HepG2 (cell line): ENCODE results near the gene LIN28B. TPM values are rescaled to one million over a fixed set of nuclear protein-coding genes. Genes with fewer than 3 reads are reported as not detected.

Experiments
- ATAC-seq: fragments of 200-7000 bp; cut with Tn5 transposase; 3 replicates; pipeline ENCODE4 v1.9.1; 2020; ENCODE audit warnings: mild to moderate bottlenecking, moderate library complexity
- BruUV-seq: library from RNA; stranded (reverse); fragments of 400-500 nt; replicated peaks from 2 replicates; lab custom pipeline; 2021; lab: Mats Ljungman, UMichigan
- CTCF ChIA-PET: fragments of 300-600 bp; formaldehyde crosslinking; extraction: SDS; loops from one replicate; lab custom pipeline; 2021; ENCODE audit warnings: low total read pairs, inconsistent platforms, low intra/inter-chr PET ratio; lab: Yijun Ruan, JAX
- POLR2A ChIA-PET: fragments of 350-600 bp; sonication (Branson Sonifier 250); formaldehyde crosslinking; loops from one replicate; lab custom pipeline; 2020; ENCODE audit warnings: antibody characterized with exemption, inconsistent platforms; lab: Yijun Ruan, JAX
- DNase-seq: peaks from one replicate; pipeline ENCODE4 v3.0.0-alpha.2; 2015; ENCODE audit warnings: low spot score
- FAIRE-seq: peaks from 3 replicates; lab custom pipeline; 2011; peaks lifted over from hg19 to GRCh38; lab: Jason Lieb, UNC
- H2AFZ ChIP-seq: one replicate; pipeline ENCODE4 v1.6.1; 2011; ENCODE audit warnings: low read length, inconsistent platforms
- H3K27ac ChIP-seq: fragments of 300-600 bp; 3 replicates; pipeline ENCODE4 v1.8.0; 2011; ENCODE audit warnings: mixed run types, mild to moderate bottlenecking, mixed read lengths, low read length, inconsistent platforms; ENCODE audit not compliant: insufficient read depth; ENCODE audit errors: extremely low read length
- H3K27me3 ChIP-seq, 2 experiments: fragments of 200-600 bp in 1 of 2; 2 replicates in 1 of 2; 3 replicates in 1 of 2; pipeline versions ENCODE4 v1.6.0 to v1.8.0; 2011; ENCODE audit warnings: low read length in 2 of 2, mild to moderate bottlenecking in 2 of 2, moderate library complexity in 2 of 2, inconsistent platforms in 1 of 2; ENCODE audit not compliant: insufficient read depth in 2 of 2, control insufficient read depth in 1 of 2
- H3K36me3 ChIP-seq, 2 experiments: fragments of 200-600 bp in 1 of 2; replicated peaks in 1 of 2; 2 replicates in 1 of 2; 3 replicates in 1 of 2; pipeline versions ENCODE4 v1.5.1 to v1.8.0; 2011; ENCODE audit warnings: low read length in 2 of 2, inconsistent platforms in 1 of 2; ENCODE audit not compliant: insufficient read depth in 2 of 2, control insufficient read depth in 1 of 2
- H3K4me1 ChIP-seq: 2 replicates; pipeline ENCODE4 v1.5.1; 2012; ENCODE audit warnings: low read length, inconsistent platforms; ENCODE audit not compliant: insufficient read depth
- H3K4me2 ChIP-seq: 2 replicates; pipeline ENCODE4 v1.6.0; 2011; ENCODE audit warnings: low read depth, low read length, inconsistent platforms
- H3K4me3 ChIP-seq, 3 experiments: fragments of 200-600 bp in 1 of 3; sonication (generic), shearing (Covaris generic) in 1 of 3; replicated peaks in 1 of 3; 2 replicates each; pipeline ENCODE4 v1.5.1; 2011 to 2016; ENCODE audit warnings: low read length in 3 of 3, inconsistent platforms in 2 of 3, low read depth in 2 of 3, mild to moderate bottlenecking in 2 of 3, control low read depth in 1 of 3, mixed read lengths in 1 of 3; ENCODE audit not compliant: insufficient read depth in 1 of 3
- H3K79me2 ChIP-seq: one replicate; pipeline ENCODE4 v1.6.1; 2011; ENCODE audit warnings: low read length, inconsistent platforms; ENCODE audit not compliant: insufficient read depth
- H3K9ac ChIP-seq: 2 replicates; pipeline ENCODE4 v1.6.0; 2011; ENCODE audit warnings: mild to moderate bottlenecking, low read depth, low read length, inconsistent platforms; ENCODE audit not compliant: insufficient read depth
- H3K9me3 ChIP-seq: 2 replicates; pipeline ENCODE4 v1.5.1; 2012; ENCODE audit warnings: mild to moderate bottlenecking, low read length
- H4K20me1 ChIP-seq: 2 replicates; pipeline ENCODE4 v1.6.0; 2011; ENCODE audit warnings: inconsistent platforms, mild to moderate bottlenecking, low read length, moderate library complexity; ENCODE audit not compliant: insufficient read depth
- ATF6 ChIP-seq: sonication (generic); formaldehyde crosslinking; conservative IDR thresholded peaks from 2 replicates; pipeline ENCODE4 v1.4.0; 2020; ENCODE audit warnings: missing genetic modification reagents
- BRD4 ChIP-seq: sonication (generic); formaldehyde crosslinking; IDR thresholded peaks from 2 replicates; pipeline ENCODE4 v1.4.0; 2020; ENCODE audit warnings: missing genetic modification reagents
- DR1 ChIP-seq: sonication (generic); formaldehyde crosslinking; IDR thresholded peaks from 2 replicates; pipeline ENCODE4 v1.8.0; 2021; ENCODE audit warnings: mild to moderate bottlenecking, missing genetic modification reagents, inconsistent platforms
- IRF9 ChIP-seq: sonication (generic); formaldehyde crosslinking; IDR thresholded peaks from 2 replicates; pipeline ENCODE4 v1.8.0; 2022; ENCODE audit warnings: missing genetic modification reagents, mild to moderate bottlenecking, borderline replicate concordance
- MTF1 ChIP-seq: sonication (generic); formaldehyde crosslinking; IDR thresholded peaks from 2 replicates; pipeline ENCODE4 v1.5.0; 2020; ENCODE audit warnings: missing genetic modification reagents
- NR2F1 ChIP-seq, 2 experiments: fragments of 450-650 bp in 1 of 2; formaldehyde crosslinking in 1 of 2; IDR thresholded peaks; 2 replicates each; pipeline versions ENCODE4 v1.5.0 to v1.6.1; 2016 to 2020; ENCODE audit warnings: mild to moderate bottlenecking in 1 of 2, missing compliant biosample characterization in 1 of 2, missing genetic modification reagents in 1 of 2, moderate library complexity in 1 of 2
- RFX3 ChIP-seq: IDR thresholded peaks from 2 replicates; pipeline ENCODE4 v1.6.1; 2016; ENCODE audit warnings: missing biosample characterization, missing genetic modification reagents
- SP4 ChIP-seq: sonication (generic); formaldehyde crosslinking; IDR thresholded peaks from 2 replicates; pipeline ENCODE4 v1.8.1; 2023; ENCODE audit warnings: mild to moderate bottlenecking, missing genetic modification reagents
- TP53 ChIP-seq: sonication (generic); formaldehyde crosslinking; conservative IDR thresholded peaks from 2 replicates; pipeline ENCODE4 v1.4.0; 2020; ENCODE audit warnings: missing genetic modification reagents
- ZBTB44 ChIP-seq: sonication (generic); formaldehyde crosslinking; IDR thresholded peaks from 2 replicates; pipeline ENCODE4 v1.4.0; 2020; ENCODE audit warnings: missing genetic modification reagents
- ZMYM2 ChIP-seq: sonication (generic); formaldehyde crosslinking; IDR thresholded peaks from 2 replicates; pipeline ENCODE4 v1.8.0; 2022; ENCODE audit warnings: mild to moderate bottlenecking, missing genetic modification reagents
- ZNF136 ChIP-seq: sonication (generic); formaldehyde crosslinking; IDR thresholded peaks from 2 replicates; pipeline ENCODE4 v1.8.1; 2022; ENCODE audit warnings: low read depth, mild to moderate bottlenecking, moderate library complexity, missing genetic modification reagents
- ZNF343 ChIP-seq: sonication (generic); formaldehyde crosslinking; IDR thresholded peaks from 2 replicates; pipeline ENCODE4 v1.4.0; 2020; ENCODE audit warnings: mild to moderate bottlenecking, missing genetic modification reagents
- ZNF839 ChIP-seq: sonication (generic); formaldehyde crosslinking; IDR thresholded peaks from 2 replicates; pipeline ENCODE4 v1.4.0; 2020; ENCODE audit warnings: missing genetic modification reagents, mild to moderate bottlenecking, borderline replicate concordance
- ZSCAN21 ChIP-seq: sonication (generic); formaldehyde crosslinking; IDR thresholded peaks from 2 replicates; pipeline ENCODE4 v1.8.0; 2022; ENCODE audit warnings: mild to moderate bottlenecking, missing genetic modification reagents, moderate library complexity, borderline replicate concordance
- WGBS: methylation state at CpG from one replicate; pipeline ENCODE4 v1.1.6; 2017; ENCODE audit warnings: low lambda C conversion rate; 5-methylcytosine and 5-hydroxymethylcytosine counted together
- in situ Hi-C: cut with HindIII; loops from 2 replicates; pipeline ENCODE4 v1.10.0; 2017; ENCODE audit warnings: low pct_unique_long_range_greater_than_20kb; ENCODE audit not compliant: extremely low pct_ligation_motif_present
- intact Hi-C: fragments of 100-400 bp; cut with micrococcal nuclease; formaldehyde crosslinking; loops from one replicate; pipeline ENCODE4 v1.10.0; 2022; ENCODE audit not compliant: unreplicated experiment
- polyA plus RNA-seq, 8 experiments: library from polyadenylated mRNA; depleted of rRNA in 3 of 8; stranded (reverse) in 7 of 8; unstranded in 1 of 8; fragments of >200 nt; fragmentation: Illumina TruSeq in 4 of 8; extraction: Trizol in 4 of 8; gene quantifications; 2 replicates each; pipeline versions ENCODE4 v1.2.1 to v1.2.3, GENCODE V29; 2011 to 2016; ENCODE audit warnings: low read depth in 4 of 8, missing spikeins in 1 of 8, mixed read lengths in 1 of 8; ENCODE audit not compliant: insufficient read depth in 1 of 8
- total RNA-seq, 5 experiments: library from RNA; depleted of rRNA; stranded (reverse); fragments of >200 nt; fragmentation: Illumina TruSeq; extraction: Trizol; gene quantifications; 2 replicates each; pipeline ENCODE4 v1.2.3, GENCODE V29; 2016; ENCODE audit warnings: low read depth in 1 of 5
- TF ChIP-seq, protein P1 (sequence below): sonication (generic); formaldehyde crosslinking; IDR thresholded peaks from 2 replicates; pipeline ENCODE4 v1.4.0; 2020; ENCODE audit warnings: missing genetic modification reagents
- TF ChIP-seq, protein P2 (sequence below): sonication (generic); formaldehyde crosslinking; IDR thresholded peaks from 2 replicates; pipeline ENCODE4 v1.4.0; 2020; ENCODE audit warnings: missing genetic modification reagents

LIN28B gene
- total and polyA plus RNA-seq, 2 of the 13 experiments (the other 11 are each of a cell fraction or from before 2014, with no cell fraction given), result 14.5 to 56.8 TPM

GRCh38 chr6:104928141-104928540 lies 28.8 kb upstream of the LIN28B start:
- Histone ChIP-seq H3K27me3 (no peaks in the 10 kb centered on the region), H3K79me2 (no peaks in the 10 kb centered on the region), H3K4me3 (no peak overlapping the region), H3K9ac (no peak overlapping the region), H3K36me3 (no peaks in the 10 kb centered on the region), H3K27ac (no peak overlapping the region), H3K4me1 (no peaks in the 10 kb centered on the region), H3K4me2 (no peak overlapping the region), H2AFZ (no peak overlapping the region), H3K9me3 (no peaks in the 10 kb centered on the region), H4K20me1 (no peaks in the 10 kb centered on the region)
- ChIA-PET CTCF (no interaction called here), POLR2A (no interaction called here)
- ATAC-seq (no peak), FAIRE-seq (no peak), DNase-seq (no peak)
- no TSS peak for BruUV-seq
- WGBS, result 50% methylated on average over 3 of the region's 3 CpGs
- in situ Hi-C loops (no loop called here), intact Hi-C loops (no loop called here)
- TF ChIP-seq NR2F1 (CRISPR knock-in tag; IDR thresholded peaks at IDR 0.05) (no peak), ZNF839 (no peak), DR1 (CRISPR knock-in tag) (no peak), ZNF343 (CRISPR knock-in tag) (no peak), BRD4 (no peak), ZBTB44 (no peak), ATF6 (CRISPR knock-in tag) (no peak), MTF1 (CRISPR knock-in tag) (no peak), RFX3 (no peak), IRF9 (CRISPR knock-in tag) (no peak), ZSCAN21 (CRISPR knock-in tag) (no peak), SP4 (CRISPR knock-in tag) (no peak), ZMYM2 (no peak), TP53 (CRISPR knock-in tag) (no peak), ZNF136 (CRISPR knock-in tag) (no peak)
- TF ChIP-seq, protein P1, sequence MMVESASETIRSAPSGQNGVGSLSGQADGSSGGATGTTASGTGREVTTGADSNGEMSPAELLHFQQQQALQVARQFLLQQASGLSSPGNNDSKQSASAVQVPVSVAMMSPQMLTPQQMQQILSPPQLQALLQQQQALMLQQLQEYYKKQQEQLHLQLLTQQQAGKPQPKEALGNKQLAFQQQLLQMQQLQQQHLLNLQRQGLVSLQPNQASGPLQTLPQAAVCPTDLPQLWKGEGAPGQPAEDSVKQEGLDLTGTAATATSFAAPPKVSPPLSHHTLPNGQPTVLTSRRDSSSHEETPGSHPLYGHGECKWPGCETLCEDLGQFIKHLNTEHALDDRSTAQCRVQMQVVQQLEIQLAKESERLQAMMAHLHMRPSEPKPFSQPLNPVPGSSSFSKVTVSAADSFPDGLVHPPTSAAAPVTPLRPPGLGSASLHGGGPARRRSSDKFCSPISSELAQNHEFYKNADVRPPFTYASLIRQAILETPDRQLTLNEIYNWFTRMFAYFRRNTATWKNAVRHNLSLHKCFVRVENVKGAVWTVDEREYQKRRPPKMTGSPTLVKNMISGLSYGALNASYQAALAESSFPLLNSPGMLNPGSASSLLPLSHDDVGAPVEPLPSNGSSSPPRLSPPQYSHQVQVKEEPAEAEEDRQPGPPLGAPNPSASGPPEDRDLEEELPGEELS (CRISPR knock-in tag), result no peak
- TF ChIP-seq, protein P2, sequence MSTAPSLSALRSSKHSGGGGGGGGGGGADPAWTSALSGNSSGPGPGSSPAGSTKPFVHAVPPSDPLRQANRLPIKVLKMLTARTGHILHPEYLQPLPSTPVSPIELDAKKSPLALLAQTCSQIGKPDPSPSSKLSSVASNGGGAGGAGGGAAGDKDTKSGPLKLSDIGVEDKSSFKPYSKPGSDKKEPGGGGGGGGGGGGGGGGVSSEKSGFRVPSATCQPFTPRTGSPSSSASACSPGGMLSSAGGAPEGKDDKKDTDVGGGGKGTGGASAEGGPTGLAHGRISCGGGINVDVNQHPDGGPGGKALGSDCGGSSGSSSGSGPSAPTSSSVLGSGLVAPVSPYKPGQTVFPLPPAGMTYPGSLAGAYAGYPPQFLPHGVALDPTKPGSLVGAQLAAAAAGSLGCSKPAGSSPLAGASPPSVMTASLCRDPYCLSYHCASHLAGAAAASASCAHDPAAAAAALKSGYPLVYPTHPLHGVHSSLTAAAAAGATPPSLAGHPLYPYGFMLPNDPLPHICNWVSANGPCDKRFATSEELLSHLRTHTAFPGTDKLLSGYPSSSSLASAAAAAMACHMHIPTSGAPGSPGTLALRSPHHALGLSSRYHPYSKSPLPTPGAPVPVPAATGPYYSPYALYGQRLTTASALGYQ (CRISPR knock-in tag), result no peak
